ENCODE data around the gene VWA5A.
"Not testable (repeated sequence)": the region's sequence is repeated elsewhere in the genome, so short reads cannot be mapped to it uniquely, and the experiment has no call there.

Gene VWA5A

DNA sequence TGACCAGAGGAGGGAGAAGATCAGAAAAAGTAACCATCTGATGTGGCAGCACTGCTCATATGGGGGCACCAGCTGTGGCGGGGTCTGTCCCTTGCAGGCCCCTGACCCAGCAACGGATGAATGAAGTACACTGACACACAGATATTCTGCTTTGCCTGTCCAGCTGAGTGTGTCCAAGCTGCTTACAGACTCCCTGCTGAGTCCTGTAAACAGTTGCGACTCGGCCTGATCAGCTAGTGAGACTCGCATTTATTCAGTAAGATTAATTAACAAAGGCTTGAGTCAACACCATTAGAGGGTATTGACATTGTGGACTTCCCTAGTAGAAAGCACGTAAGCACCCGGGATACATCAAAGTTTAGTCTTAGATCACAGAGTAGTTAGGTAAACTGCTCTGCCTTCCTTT, 52.6 kb downstream of the VWA5A start:
- no peak for DNase-seq (ENCODE audit: low read depth in 1 of 2, low spot score in 1 of 2)

DNA sequence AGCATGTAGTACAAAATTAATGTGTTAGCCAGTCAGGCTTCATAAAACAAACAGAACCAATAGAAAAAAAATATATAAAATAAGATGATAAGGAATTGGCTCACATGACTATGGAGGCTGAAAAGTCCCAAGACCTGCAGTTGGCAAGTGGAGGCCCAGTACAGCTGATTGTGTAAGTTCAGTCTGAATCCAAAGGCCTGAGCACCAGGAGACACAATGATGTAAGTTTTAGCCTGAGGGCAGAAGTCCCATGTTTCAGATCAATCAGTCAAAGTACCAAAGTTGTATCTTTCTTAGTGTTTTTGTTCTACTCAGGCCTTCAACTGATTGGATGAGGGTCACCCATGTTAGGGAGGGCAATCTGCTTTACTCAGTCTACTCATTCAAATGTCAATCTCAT, 53.5 kb downstream of the VWA5A start:
- no peak for DNase-seq (ENCODE audit: low read depth in 1 of 2, low spot score in 1 of 2)

DNA sequence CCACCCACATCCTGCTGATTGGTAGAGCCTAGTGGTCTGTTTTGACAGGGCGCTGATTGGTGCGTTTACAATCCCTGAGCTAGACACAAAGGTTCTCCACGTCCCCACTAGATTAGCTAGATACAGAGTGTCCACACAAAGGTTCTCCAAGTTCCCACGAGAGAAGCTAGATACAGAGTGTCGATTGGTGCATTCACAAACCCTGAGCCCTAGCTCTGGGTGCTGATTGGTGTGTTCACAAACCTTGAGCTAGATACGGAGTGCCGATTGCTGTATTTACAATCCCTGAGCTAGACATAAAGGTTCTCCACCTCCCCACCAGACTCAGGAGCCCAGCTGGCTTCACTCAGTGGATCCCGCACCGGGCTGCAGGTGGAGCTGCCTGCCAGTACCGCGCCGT, 55.1 kb downstream of the VWA5A start:
- DNase-seq (ENCODE audit: low read depth in 1 of 2, low spot score in 1 of 2) = not testable (repeated sequence)

DNA sequence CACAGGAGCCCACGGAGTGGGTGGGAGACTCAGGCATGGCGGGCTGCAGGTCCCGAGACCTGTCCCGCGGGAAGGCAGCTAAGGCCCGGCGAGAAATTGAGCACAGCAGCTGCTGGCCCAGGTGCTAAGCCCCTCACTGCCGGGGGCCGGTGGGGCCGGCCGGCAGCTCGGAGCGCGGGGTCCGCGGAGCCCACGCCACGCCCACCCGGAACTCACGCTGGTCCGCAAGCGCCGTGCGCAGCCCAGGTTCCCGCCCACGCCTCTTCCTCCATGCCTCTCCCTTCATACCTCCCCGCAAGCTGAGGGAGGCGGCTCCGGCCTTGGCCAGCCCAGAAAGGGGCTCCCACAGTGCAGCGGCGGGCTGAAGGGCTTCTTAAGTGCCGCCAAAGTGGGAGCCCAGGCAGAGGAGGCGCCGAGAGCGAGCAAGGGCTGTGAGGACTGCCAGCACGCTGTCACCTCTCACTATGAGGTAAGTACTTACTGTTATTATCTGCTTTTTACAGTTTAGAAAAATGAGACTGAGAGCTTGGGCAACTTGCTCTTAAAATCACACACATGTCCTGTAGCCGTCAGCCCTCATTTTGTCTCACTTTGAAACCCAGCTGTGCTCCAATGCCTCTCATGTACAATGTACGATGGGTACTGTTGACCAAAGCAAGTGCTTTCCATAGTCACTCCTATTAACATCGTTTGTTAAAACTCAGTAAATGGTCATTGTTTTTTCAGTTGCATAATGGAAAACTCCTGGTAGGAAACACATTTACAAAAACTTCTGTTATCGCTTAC, 55.7 kb downstream of the VWA5A start:
- no peak for DNase-seq (ENCODE audit: low read depth in 1 of 2, low spot score in 1 of 2)

DNA sequence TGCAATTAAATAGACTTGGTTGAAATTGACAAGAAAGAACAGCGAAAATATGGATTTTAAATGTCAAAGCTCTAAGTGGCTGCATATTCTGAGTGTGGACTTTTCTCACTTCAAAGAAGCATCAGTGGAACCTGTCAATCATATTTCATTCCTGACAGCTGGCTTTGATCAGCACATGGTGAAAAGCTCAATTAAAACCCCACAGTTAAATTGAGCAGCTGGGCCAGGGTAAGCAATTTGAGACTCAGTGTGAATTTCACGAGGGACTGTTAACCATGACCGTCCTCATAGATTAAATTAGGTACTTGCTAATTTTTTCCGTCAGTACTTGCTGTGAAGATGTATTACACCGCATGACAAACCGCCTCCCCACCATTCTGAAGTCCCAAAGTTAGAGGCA, 56.9 kb downstream of the VWA5A start:
- DNase-seq (ENCODE audit: low read depth in 1 of 2, low spot score in 1 of 2) = no peak

DNA sequence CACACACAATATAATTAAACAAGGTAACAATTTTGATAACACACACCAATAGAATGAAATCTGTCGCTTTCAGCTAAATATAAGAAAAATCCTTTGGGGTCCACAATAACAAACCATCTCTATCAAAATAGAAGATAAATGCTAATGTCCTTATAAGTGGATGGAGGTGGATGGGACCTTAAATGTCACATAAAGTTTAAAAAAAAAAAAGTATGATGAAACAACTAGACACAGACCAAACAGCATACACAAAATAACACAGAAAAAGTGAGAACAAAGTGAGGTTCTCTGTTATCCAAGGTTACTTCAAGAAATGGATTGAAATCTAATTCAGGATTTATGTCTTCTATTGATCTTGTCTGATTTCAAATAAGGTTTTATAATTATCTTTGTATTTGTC, 57.3 kb downstream of the VWA5A start:
- DNase-seq (ENCODE audit: low read depth in 1 of 2, low spot score in 1 of 2) = no peak

DNA sequence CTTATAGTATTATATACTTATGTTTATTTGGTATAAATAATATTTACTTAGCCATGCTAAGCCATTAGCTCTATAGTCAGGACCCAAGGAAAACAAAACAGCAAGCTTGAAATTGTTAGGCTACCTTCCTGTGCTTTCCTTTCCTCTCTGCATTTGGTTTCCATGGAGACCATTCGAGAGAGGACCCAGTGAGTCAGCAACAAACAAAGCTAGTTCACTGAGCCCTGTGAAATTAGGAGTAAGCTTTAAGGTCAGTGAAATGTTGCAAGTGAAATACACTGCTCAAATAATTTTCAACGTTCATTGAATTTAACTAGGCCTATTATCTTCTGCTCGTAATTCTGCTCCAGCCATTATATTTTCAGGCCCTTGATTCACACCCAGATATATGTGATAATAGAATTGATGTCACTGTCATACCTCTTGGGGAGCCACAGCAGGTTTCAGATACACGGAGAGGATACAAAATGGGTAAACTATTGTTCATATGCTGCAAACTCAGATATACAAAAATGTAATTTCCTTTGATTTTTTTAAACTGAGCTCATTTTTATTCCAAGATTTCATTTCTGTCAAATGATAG, 58.8 kb downstream of the VWA5A start:
- no peak for DNase-seq (ENCODE audit: low read depth in 1 of 2, low spot score in 1 of 2)

DNA sequence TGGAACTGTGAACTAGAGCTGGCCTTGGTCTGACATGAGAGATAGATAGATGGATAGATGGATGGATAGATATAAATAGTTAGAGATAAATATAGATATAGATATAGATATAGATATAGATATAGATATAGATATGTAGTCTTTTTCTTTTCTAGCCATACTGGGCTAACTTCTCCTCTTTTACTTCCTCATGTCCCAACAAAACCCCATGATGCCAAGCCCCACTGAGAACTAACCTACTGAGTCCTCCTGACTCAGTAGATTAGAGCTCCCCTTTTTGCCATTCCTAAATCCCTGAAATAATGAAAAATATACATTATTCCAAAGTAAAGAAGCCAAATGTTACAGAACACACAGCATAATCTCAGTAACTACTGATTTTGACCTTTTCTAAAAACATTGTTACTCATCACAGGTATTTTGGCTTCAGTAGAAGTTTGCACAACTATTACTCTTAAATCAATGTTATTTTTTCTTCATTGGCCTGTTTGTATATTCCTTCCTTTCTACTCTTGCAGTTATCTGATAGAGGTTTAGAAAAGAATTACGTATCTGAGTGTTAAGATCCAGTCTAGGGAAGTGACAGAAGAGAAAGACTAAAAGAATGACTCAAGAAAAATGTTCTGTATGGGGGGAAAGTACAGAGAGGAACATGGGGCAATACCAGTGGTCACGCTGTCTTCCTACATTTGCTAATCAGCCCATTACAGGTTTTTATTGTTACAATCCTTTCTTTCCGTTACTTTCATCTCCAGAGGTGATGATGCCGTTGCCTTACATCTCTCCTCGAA, 61.9 kb downstream of the VWA5A start:
- no peak for DNase-seq (ENCODE audit: low read depth in 1 of 2, low spot score in 1 of 2)

DNA sequence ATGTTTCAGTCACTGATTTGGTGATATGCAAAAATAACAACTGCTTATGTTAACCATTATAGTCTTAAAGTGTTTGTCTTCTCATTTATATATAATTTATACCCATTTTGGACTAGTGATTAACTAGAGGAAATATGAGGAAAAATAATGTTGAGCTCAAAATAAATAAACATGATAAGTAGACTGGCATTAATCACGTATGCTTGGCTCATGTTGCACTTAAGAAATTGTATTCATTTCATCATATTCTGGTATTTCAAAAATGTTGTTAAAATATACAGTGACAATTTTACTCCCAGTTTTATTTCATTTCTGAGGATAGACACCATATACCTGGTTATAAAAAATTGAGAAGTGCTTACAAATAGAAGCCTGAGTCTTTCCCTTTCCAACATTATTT, 64.1 kb downstream of the VWA5A start:
- no peak for DNase-seq (ENCODE audit: low read depth in 1 of 2, low spot score in 1 of 2)

DNA sequence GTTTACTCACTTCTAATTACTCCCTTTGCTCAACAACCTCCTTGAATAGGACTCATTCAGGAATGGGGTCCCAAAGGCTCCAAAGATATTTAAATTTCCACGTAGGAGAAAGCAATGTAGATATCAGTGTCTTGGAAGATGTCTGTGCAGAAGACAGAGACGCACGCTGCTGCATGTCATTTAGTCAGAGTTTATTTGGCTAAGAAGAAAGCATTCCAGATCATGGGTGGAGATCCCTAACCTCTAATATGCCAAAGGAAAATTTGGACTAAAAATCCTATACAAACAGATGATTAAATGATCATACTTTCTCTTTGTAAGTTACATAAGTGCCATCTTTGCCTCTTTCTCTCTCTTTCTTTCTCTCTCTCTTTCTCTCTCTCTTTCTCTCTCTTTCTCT, 67.8 kb downstream of the VWA5A start, which contains the start of gene OR10D3:
TSS of gene OR10D3 (plus strand) at position 278 of the 400 bp plus-strand sequence. CDS start 1,925 bp downstream, outside the sequence.
- no peak for DNase-seq (ENCODE audit: low read depth in 1 of 2, low spot score in 1 of 2)

DNA sequence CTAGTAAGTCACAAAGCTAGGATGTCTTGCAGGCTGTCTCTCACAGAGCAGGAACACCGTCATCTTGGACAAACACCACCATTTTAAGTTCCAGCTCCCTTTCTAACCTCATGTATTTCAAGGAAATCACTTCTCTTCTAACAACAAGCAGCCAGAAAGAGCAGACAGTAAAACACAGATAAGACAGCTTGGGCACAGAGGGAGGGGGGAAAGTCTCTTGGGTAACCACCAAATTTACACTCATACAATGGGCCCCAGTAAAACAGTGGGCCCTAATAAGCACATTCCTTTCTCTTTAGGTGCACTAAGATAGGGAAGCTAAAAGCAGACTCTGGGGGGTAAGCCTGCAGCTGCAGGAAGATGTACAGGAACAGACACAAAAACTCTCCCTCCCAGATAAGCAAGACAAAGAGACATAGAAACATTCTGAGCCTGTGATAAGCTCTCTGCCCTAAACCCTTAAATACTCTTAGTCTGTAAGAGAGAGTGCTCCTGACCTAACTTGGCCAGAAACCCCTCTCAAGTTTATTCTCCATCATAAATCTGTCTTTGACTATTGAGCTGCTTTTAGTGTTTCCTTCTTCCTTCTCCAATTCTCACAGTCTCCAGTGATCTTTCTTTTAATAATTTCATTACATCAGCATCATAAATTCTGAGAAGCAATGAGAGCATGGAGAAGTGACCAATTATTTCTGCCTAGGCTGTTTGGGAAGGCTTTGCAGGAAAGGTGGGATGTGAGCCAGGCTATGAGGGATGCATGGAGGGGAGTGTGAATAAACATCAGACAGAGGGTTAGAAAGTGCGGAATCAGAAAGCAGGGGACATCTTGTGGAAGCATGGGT, 75.3 kb downstream of the VWA5A start:
- no peak for DNase-seq (ENCODE audit: low read depth in 1 of 2, low spot score in 1 of 2)

DNA sequence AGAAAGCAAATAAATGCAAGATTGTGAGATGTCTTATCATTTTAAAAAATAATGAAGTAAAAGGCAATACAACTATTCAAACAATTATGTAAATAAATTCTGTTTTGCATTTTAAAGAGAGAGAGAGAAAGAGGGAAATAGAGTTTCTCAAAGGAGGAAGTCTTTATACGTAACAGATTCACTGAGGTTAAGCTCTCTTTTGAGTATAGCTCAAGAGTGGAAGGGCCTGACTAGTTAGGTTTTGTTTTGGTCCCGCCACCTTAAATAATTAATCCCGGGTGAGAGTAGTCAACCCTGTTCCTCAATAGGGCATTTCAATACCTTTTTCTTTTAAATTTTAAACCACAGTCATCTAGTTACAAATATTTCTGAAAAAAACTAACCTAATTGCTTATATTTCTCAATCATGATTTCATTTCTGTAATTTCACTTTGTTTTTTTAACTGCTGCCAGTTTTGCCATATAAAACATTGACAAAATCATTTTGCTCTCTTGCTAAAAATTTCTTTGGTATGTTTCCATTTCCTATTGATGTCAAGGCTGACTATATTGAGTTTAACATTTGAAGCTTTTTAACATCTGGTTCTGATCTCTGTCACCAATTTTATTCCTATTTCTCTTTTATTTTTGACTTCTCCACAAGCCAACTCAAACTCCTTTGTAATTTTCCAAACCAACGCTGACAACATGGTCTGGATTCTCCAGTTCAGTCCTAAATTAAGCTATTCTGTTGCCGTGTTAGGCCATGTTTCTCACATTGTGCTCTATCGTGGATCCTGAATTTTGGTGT, 78.2 kb downstream of the VWA5A start:
- DNase-seq (ENCODE audit: low read depth in 1 of 2, low spot score in 1 of 2) = no peak

DNA sequence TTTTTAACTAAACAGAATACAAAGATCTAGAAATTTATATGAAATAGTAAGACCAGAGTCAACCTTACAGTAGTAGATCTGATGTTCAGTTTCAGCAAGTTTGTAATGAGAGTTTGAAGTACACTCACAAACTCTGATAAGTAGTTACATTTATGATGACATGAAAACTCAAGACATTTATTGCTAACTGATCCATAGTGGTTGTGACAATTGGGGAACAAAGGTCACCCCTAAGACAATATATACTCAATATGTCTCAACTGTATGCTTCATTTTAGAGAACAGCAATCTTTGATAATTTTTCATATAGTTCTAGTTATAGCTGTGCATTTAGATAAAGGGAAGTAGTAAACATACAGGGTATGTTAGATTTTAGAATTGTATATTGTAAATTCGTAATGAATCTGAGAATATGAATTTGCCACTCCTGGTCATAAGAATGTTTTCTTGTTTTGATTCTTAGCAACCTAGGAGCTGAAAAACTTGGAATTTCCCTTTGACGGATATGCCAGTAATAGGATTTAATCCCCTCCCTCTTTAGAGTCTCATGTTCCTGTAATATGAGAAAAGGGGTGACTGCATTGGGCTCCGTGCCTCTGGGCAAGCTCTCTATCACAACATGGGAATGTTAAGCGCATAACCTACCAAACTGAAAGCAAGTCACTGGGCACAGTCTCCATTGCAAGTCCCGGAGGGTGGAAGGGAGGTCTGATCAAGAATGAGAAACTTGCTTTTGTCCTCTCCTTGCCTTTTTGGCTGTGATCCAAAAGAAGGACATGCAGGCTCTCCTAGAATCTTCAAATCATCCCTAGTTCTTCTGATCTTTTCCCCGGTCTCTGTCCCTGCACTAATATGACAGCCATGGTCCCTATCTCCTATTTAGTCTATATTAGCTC, 79.3 kb downstream of the VWA5A start:
- DNase-seq (ENCODE audit: low read depth in 1 of 2, low spot score in 1 of 2) = no peak

DNA sequence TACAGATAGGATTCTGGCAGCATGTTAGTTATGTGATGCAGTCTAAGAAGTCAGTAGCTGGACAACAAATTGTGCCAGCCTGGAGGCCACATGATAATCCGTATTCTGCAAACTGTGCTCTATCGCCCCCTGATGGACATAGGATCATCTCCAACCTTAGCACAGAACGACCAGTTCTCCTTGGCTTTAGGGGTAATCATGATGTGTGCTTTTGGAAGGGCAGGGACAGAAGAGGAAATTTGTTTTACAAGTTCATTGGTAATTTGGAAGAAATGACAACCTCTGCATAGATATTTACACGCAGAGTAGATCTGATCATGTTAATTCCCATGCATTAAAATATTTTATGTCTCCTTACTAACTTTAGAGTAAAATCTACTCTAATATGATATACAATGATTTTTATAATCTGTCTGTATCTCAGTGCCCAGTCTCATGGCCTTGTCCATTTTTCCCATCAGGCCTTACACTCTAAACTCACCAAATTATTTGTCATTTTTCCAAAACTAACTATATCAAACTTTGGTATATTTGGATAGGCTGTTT, 80.0 kb downstream of the VWA5A start:
- peak in 1 of 2 donors; percentile 15 for DNase-seq (ENCODE audit: low read depth in 1 of 2, low spot score in 1 of 2)

All from activated CD4-positive, alpha-beta T cell treated with anti-CD3 and anti-CD28 coated beads, Interleukin-2, amount 50 U/mL, for 24 hours (primary cell).